Activated T-cell treated with anti-CD3 and anti-CD28 coated beads, Interleukin-2, amount 50 U/mL, for 72 hours (primary cell): ENCODE data around the gene CTNNA3. TPM values are rescaled to one million over a fixed set of nuclear protein-coding genes. Genes with fewer than 3 reads are reported as not detected.

ENCODE experiments used
- ATAC-seq, 2 donors: fragments of 150-1000 bp; cut with Tn5 transposase; replicated peaks in 1 of 2; 2 replicates each; pipeline ENCODE4 v1.10.0; 2021; ENCODE audit warnings: moderate library complexity in 2 of 2, mild to moderate bottlenecking in 1 of 2
- DNase-seq, 2 donors: peaks; one replicate each; pipeline ENCODE4 v3.0.0; 2021 to 2022; ENCODE audit warnings: mixed read lengths in 1 of 2
- H3K27ac Mint-ChIP-seq: one replicate; pipeline ENCODE4 v1.8.0; 2022; ENCODE audit warnings: mild to moderate bottlenecking, moderate library complexity, mixed read lengths
- H3K27me3 Mint-ChIP-seq: one replicate; pipeline ENCODE4 v1.8.0; 2022; ENCODE audit warnings: low read depth, mixed read lengths
- H3K36me3 Mint-ChIP-seq, 2 donors: one replicate each; pipeline ENCODE4 v1.8.0; 2022; ENCODE audit warnings: mixed read lengths in 2 of 2, mild to moderate bottlenecking in 1 of 2; ENCODE audit not compliant: insufficient read depth in 2 of 2
- H3K4me1 Mint-ChIP-seq: one replicate; pipeline ENCODE4 v1.8.0; 2022; ENCODE audit warnings: low read depth, mixed read lengths
- H3K4me3 Mint-ChIP-seq, 2 donors: one replicate each; pipeline ENCODE4 v1.8.0; 2022; ENCODE audit warnings: mild to moderate bottlenecking in 2 of 2, mixed read lengths in 2 of 2, moderate library complexity in 2 of 2
- H3K9me3 Mint-ChIP-seq, 2 donors: one replicate each; pipeline ENCODE4 v1.8.0; 2022; ENCODE audit warnings: mixed read lengths in 2 of 2
- total RNA-seq, 2 donors: library from RNA; stranded (reverse); gene quantifications; one replicate each; pipeline ENCODE4 v1.2.3, GENCODE V29; 2022

Gene CTNNA3
- total RNA-seq, 2 donors from 2014 or later, result 0.25 to 0.74 TPM

GRCh38 chr10:67306588-67307205, 389.3 kb downstream of the CTNNA3 start:
- no peak overlapping the region for H3K4me3 Mint-ChIP-seq
- H3K4me1 Mint-ChIP-seq, result no peaks in the 10 kb centered on the region
- peaks cover 0 to 3% of the 10 kb centered on the region in 2 donors for H3K9me3 Mint-ChIP-seq
- DNase-seq (no peak), ATAC-seq (no peak)
- H3K27ac Mint-ChIP-seq, result no peak overlapping the region
- no peaks in the 10 kb centered on the region for H3K36me3 Mint-ChIP-seq
- no peaks in the 10 kb centered on the region for H3K27me3 Mint-ChIP-seq

- DNase-seq, result no peak
- Mint-ChIP-seq H3K27me3 (no peaks in the 10 kb centered on the region), H3K36me3 (no peaks in the 10 kb centered on the region), H3K4me1 (no peaks in the 10 kb centered on the region), H3K9me3 (peaks cover 0 to 2% of the 10 kb centered on the region in 2 donors), H3K4me3 (no peak overlapping the region), H3K27ac (no peak overlapping the region)
- no peak for ATAC-seq
Measured at GRCh38 chr10:67302701-67303100, 393.3 kb downstream of the CTNNA3 start.

GRCh38 chr10:67299761-67300160, 396.2 kb downstream of the CTNNA3 start:
- no peaks in the 10 kb centered on the region for H3K4me1 Mint-ChIP-seq
- no peaks in the 10 kb centered on the region for H3K27me3 Mint-ChIP-seq
- ATAC-seq, result no peak
- H3K36me3 Mint-ChIP-seq, result no peaks in the 10 kb centered on the region
- no peak for DNase-seq
- H3K27ac Mint-ChIP-seq, result no peak overlapping the region
- H3K9me3 Mint-ChIP-seq, result peaks cover 0 to 2% of the 10 kb centered on the region in 2 donors
- H3K4me3 Mint-ChIP-seq, result no peak overlapping the region

GRCh38 chr10:67297637-67298181, 398.3 kb downstream of the CTNNA3 start:
- no peaks in the 10 kb centered on the region for H3K27me3 Mint-ChIP-seq
- DNase-seq (no peak), ATAC-seq (no peak)
- H3K9me3 Mint-ChIP-seq, result peaks cover 0 to 2% of the 10 kb centered on the region in 2 donors
- H3K4me3 Mint-ChIP-seq, result no peak overlapping the region
- no peaks in the 10 kb centered on the region for H3K4me1 Mint-ChIP-seq
- no peaks in the 10 kb centered on the region for H3K36me3 Mint-ChIP-seq
- no peak overlapping the region for H3K27ac Mint-ChIP-seq

- H3K4me3 Mint-ChIP-seq, result no peak overlapping the region
- H3K9me3 Mint-ChIP-seq, result peaks cover 0 to 2% of the 10 kb centered on the region in 2 donors
- no peaks in the 10 kb centered on the region for H3K36me3 Mint-ChIP-seq
- no peaks in the 10 kb centered on the region for H3K27me3 Mint-ChIP-seq
- DNase-seq, result no peak
- H3K4me1 Mint-ChIP-seq, result no peaks in the 10 kb centered on the region
- no peak overlapping the region for H3K27ac Mint-ChIP-seq
- no peak for ATAC-seq
Measured at GRCh38 chr10:67296926-67297325, 399.1 kb downstream of the CTNNA3 start.

- Mint-ChIP-seq H3K27me3 (no peaks in the 10 kb centered on the region), H3K9me3 (peaks cover 0 to 2% of the 10 kb centered on the region in 2 donors), H3K36me3 (no peaks in the 10 kb centered on the region), H3K27ac (no peak overlapping the region), H3K4me1 (no peaks in the 10 kb centered on the region), H3K4me3 (no peak overlapping the region)
- ATAC-seq, result no peak
- no peak for DNase-seq
Measured at GRCh38 chr10:67288688-67289410, 407.1 kb downstream of the CTNNA3 start.

GRCh38 chr10:67284589-67284988, 411.4 kb downstream of the CTNNA3 start:
- Mint-ChIP-seq H3K27ac (no peak overlapping the region), H3K36me3 (no peaks in the 10 kb centered on the region), H3K9me3 (peaks cover 0 to 3% of the 10 kb centered on the region in 2 donors), H3K4me3 (no peak overlapping the region), H3K4me1 (no peaks in the 10 kb centered on the region), H3K27me3 (no peaks in the 10 kb centered on the region)
- ATAC-seq (no peak), DNase-seq (no peak)

- Mint-ChIP-seq H3K4me1 (no peaks in the 10 kb centered on the region), H3K27ac (no peak overlapping the region), H3K9me3 (peaks cover 0 to 3% of the 10 kb centered on the region in 2 donors), H3K36me3 (no peaks in the 10 kb centered on the region), H3K27me3 (no peaks in the 10 kb centered on the region), H3K4me3 (no peak overlapping the region)
- ATAC-seq (no peak), DNase-seq (no peak)
Measured at GRCh38 chr10:67282871-67283270, 413.1 kb downstream of the CTNNA3 start.

GRCh38 chr10:67280405-67280804, 415.6 kb downstream of the CTNNA3 start:
- no peak for DNase-seq
- Mint-ChIP-seq H3K4me1 (no peaks in the 10 kb centered on the region), H3K9me3 (peaks cover 0 to 3% of the 10 kb centered on the region in 2 donors), H3K4me3 (no peak overlapping the region), H3K36me3 (no peaks in the 10 kb centered on the region), H3K27ac (no peak overlapping the region), H3K27me3 (no peaks in the 10 kb centered on the region)
- no peak for ATAC-seq

GRCh38 chr10:67277402-67277801, 418.6 kb downstream of the CTNNA3 start:
- H3K27me3 Mint-ChIP-seq, result no peaks in the 10 kb centered on the region
- DNase-seq, result no peak
- no peak overlapping the region for H3K4me3 Mint-ChIP-seq
- H3K36me3 Mint-ChIP-seq, result no peaks in the 10 kb centered on the region
- no peak for ATAC-seq
- no peaks in the 10 kb centered on the region for H3K4me1 Mint-ChIP-seq
- no peak overlapping the region for H3K27ac Mint-ChIP-seq
- H3K9me3 Mint-ChIP-seq, result peaks cover 0 to 3% of the 10 kb centered on the region in 2 donors

GRCh38 chr10:67269828-67270227, 426.2 kb downstream of the CTNNA3 start:
- peaks cover 0 to 1% of the 10 kb centered on the region in 2 donors for H3K9me3 Mint-ChIP-seq

GRCh38 chr10:67268146-67268545, 427.8 kb downstream of the CTNNA3 start:
- ATAC-seq, result no peak
- H3K4me3 Mint-ChIP-seq, result no peak overlapping the region
- peaks cover 0 to 3% of the 10 kb centered on the region in 2 donors for H3K9me3 Mint-ChIP-seq
- no peaks in the 10 kb centered on the region for H3K4me1 Mint-ChIP-seq
- no peaks in the 10 kb centered on the region for H3K27me3 Mint-ChIP-seq
- no peak overlapping the region for H3K27ac Mint-ChIP-seq
- H3K36me3 Mint-ChIP-seq, result no peaks in the 10 kb centered on the region
- DNase-seq, result no peak

More at GRCh38 chr10:67269828-67270227, 426.2 kb downstream of the CTNNA3 start:
- DNase-seq (no peak), ATAC-seq (no peak)
- Mint-ChIP-seq H3K4me1 (no peaks in the 10 kb centered on the region), H3K27ac (no peak overlapping the region), H3K27me3 (no peaks in the 10 kb centered on the region), H3K36me3 (no peaks in the 10 kb centered on the region), H3K4me3 (no peak overlapping the region)

GRCh38 chr10:67262675-67263074, 433.3 kb downstream of the CTNNA3 start:
- DNase-seq, result no peak
- Mint-ChIP-seq H3K27ac (no peak overlapping the region), H3K4me3 (no peak overlapping the region), H3K9me3 (peaks cover 0 to 3% of the 10 kb centered on the region in 2 donors), H3K36me3 (no peaks in the 10 kb centered on the region), H3K4me1 (no peaks in the 10 kb centered on the region), H3K27me3 (no peaks in the 10 kb centered on the region)
- ATAC-seq, result no peak
